ENCODE data around the gene IBA57. TPM values are rescaled to one million over a fixed set of nuclear protein-coding genes. Genes with fewer than 3 reads are reported as not detected.

Gene IBA57
- total and polyA plus RNA-seq, 7 donors: 2.9 to 14.0 (median 4.8) TPM

DNA sequence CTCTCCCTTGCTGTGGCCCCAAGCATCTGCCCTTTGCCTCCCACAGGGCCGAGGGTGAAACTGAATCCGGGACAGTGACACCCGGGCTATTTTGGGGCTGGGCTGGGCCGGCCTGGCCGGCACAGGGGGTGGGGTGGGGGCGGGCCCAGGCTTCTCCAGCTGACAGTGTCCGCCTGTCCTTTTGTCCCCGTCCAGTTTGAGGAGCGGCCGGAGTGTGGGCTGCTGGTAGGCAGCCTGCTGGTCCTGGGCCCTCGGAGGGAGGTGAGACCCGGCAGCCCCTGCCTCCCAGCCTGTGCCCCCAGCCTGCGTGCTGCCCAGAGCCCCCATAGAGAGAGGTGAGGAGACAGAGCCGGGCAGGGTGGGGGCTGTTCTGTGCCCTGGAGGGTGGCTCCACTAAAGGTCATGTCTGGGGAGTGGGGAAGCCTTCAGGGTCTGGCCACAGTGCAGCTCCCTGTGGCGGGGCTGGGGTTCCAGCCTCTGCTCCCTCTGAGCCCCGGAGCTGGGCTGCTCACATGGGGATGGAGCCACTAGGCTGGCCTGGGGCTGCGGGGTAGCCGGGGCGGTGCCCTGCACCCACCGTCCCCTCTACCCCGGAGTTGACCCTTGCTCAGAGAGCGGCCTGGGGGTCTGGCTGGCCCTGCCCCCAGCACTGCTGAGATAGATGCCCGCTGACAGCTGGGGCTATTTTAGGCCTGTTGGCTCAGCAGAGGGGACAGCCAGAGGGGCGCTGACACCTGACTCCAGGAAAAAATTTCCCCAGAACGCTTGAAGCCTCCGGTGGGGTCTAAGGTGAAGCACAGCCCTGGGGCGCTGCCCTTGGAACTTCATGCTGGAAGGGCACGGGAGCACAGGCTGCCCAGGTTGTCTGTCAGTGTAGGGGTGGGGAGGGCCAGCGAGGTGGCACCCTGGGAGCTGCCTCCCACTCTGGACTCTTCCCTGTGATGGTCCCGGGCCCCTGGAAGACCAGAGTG is 42.5 kb downstream of the IBA57 start, which contains the start of gene OBSCN:
TSS of gene OBSCN (plus strand) at position 194 of the 971 bp plus-strand sequence. CDS start 3,740 bp downstream, outside the sequence.
- peak within 1 kb of the TSS in 2 of 4 donors; percentile 5 to 7 for H3K4me3 ChIP-seq
- H3K4me1 ChIP-seq: peaks cover 0 to 10% (median 8%) of the 10 kb centered on the region in 4 donors
- no peak for DNase-seq
- H3K27ac ChIP-seq: peak within 1 kb of the TSS in 1 of 4 donors; percentile 8
- 30 to 54% methylated on average over 30 of the region's 30 CpGs for WGBS, 2 donors
- no peaks in the 10 kb centered on the region for H3K36me3 ChIP-seq
- no peaks in the 10 kb centered on the region for H3K9me3 ChIP-seq
- H3K27me3 ChIP-seq: peaks cover 12 to 32% (median 25%) of the 10 kb centered on the region in 3 donors
- TF ChIP-seq, protein P1, sequence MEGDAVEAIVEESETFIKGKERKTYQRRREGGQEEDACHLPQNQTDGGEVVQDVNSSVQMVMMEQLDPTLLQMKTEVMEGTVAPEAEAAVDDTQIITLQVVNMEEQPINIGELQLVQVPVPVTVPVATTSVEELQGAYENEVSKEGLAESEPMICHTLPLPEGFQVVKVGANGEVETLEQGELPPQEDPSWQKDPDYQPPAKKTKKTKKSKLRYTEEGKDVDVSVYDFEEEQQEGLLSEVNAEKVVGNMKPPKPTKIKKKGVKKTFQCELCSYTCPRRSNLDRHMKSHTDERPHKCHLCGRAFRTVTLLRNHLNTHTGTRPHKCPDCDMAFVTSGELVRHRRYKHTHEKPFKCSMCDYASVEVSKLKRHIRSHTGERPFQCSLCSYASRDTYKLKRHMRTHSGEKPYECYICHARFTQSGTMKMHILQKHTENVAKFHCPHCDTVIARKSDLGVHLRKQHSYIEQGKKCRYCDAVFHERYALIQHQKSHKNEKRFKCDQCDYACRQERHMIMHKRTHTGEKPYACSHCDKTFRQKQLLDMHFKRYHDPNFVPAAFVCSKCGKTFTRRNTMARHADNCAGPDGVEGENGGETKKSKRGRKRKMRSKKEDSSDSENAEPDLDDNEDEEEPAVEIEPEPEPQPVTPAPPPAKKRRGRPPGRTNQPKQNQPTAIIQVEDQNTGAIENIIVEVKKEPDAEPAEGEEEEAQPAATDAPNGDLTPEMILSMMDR (IDR thresholded peaks at IDR 0.05): no peak
- no peak for TF ChIP-seq EP300 (IDR thresholded peaks at IDR 0.05)
- TF ChIP-seq POLR2AphosphoS5 (IDR thresholded peaks at IDR 0.05): no peak
- no peak for TF ChIP-seq POLR2A (IDR thresholded peaks at IDR 0.05)
- intact Hi-C loops (cut with DNase I): no loop called here

- 61 to 71% methylated on average over 18 to 19 of the region's 19 CpGs for WGBS, 2 donors
- DNase-seq: no peak
Observed at GRCh38 chr1:228208831-228209551, 43.4 kb downstream of the IBA57 start.

DNA sequence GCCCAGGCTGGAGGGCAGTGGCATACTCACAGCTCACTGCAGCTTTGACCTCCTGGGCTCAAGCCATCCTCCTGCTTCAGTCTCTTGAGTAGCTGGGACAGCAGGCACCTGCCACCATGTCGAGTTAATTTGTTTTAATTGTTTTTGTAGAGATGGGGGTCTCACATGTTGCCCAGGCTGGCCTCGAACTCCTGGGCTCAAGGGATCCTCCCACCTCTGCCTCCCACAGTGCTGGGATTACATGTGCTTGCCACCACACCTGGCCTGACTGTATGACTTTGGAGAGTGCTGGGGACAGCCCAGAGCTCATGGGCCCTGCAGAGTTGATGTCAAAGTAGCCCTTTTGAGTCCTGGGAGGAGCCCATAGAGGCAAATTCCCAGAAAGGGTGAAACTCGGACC is 44.1 kb downstream of the IBA57 start:
- no peak overlapping the region for H3K27ac ChIP-seq
- peaks cover 12 to 36% (median 26%) of the 10 kb centered on the region in 3 donors for H3K27me3 ChIP-seq
- no peak overlapping the region for H3K4me3 ChIP-seq
- WGBS, 2 donors: 73 to 87% methylated on average over 3 of the region's 3 CpGs
- H3K9me3 ChIP-seq: no peaks in the 10 kb centered on the region
- H3K4me1 ChIP-seq: peaks cover 0 to 22% (median 19%) of the 10 kb centered on the region in 4 donors
- H3K36me3 ChIP-seq: no peaks in the 10 kb centered on the region
- TF ChIP-seq POLR2AphosphoS5 (IDR thresholded peaks at IDR 0.05) (no peak), POLR2A (IDR thresholded peaks at IDR 0.05) (no peak), EP300 (IDR thresholded peaks at IDR 0.05) (no peak)
- TF ChIP-seq, protein P1 (IDR thresholded peaks at IDR 0.05): no peak
- intact Hi-C loops (cut with DNase I): loop anchor here (5.0 to 10.0 kb wide), 2 partner anchors 75 to 198 kb away; partner anchors contain the start of gene TRIM11
- no peak for DNase-seq

More at GRCh38 chr1:228208831-228209551, 43.4 kb downstream of the IBA57 start:
- Histone ChIP-seq H3K27ac (no peak overlapping the region), H3K4me1 (peaks cover 0 to 17% (median 16%) of the 10 kb centered on the region in 4 donors), H3K4me3 (no peak overlapping the region), H3K36me3 (no peaks in the 10 kb centered on the region), H3K9me3 (no peaks in the 10 kb centered on the region), H3K27me3 (peaks cover 12 to 35% (median 26%) of the 10 kb centered on the region in 3 donors)
- intact Hi-C loops (cut with DNase I): no loop called here
- TF ChIP-seq POLR2AphosphoS5 (IDR thresholded peaks at IDR 0.05) (no peak), EP300 (IDR thresholded peaks at IDR 0.05) (no peak), POLR2A (IDR thresholded peaks at IDR 0.05) (no peak)
- TF ChIP-seq, protein P1 (IDR thresholded peaks at IDR 0.05): no peak

DNA sequence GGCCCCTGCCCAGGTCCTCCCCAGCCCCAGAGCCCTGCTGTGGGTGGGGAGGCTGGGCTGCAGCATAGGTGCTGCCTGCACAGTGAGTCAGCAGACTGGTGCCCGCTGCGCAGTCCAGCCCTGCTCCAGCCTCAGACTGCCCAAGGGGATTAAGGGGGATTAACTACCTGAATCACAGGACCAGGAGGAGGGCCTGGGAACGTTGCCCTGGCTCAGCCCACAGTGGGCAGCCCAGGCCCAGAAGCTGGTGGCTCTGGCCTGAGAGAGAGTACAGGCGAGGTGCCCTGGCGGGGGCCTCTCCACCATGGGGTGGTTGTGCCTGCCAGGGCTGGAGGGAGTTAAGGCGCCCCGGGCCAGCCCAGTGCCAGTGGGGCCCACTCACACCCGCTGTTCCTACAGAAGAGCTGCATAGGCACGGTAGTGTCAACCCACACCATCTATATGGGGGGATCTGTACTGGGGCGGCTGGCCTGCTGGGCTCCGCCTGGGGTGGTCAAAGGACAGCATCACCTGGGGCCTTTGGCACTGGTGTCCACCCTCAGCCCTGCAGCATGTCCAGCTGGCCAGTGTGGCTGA is 44.6 kb downstream of the IBA57 start:
- TF ChIP-seq POLR2A (IDR thresholded peaks at IDR 0.05) (no peak), POLR2AphosphoS5 (IDR thresholded peaks at IDR 0.05) (no peak), EP300 (IDR thresholded peaks at IDR 0.05) (no peak)
- TF ChIP-seq, protein P1 (IDR thresholded peaks at IDR 0.05): no peak
- DNase-seq: no peak
- Histone ChIP-seq H3K27me3 (peaks cover 12 to 38% (median 26%) of the 10 kb centered on the region in 3 donors), H3K36me3 (no peaks in the 10 kb centered on the region), H3K9me3 (no peaks in the 10 kb centered on the region), H3K27ac (no peak overlapping the region), H3K4me1 (peaks cover 0 to 22% (median 19%) of the 10 kb centered on the region in 4 donors), H3K4me3 (no peak overlapping the region)
- WGBS, 2 donors: 80 to 84% methylated on average over 11 of the region's 11 CpGs
- intact Hi-C loops (cut with DNase I): loop anchor here (5.0 to 10.0 kb wide), 2 partner anchors 75 to 197 kb away; partner anchors contain the start of gene TRIM11
